Activated T-cell treated with anti-CD3 and anti-CD28 coated beads, Interleukin-2, amount 50 U/mL, for 24 hours (primary cell): Measurements from ENCODE around the gene OR51V1.

Experiments
- DNase-seq: peaks from one replicate; pipeline ENCODE4 v3.0.0-alpha.2; 2020
- H3K27ac Mint-ChIP-seq: 2 replicates; pipeline ENCODE4 v1.8.0; 2020; ENCODE audit warnings: mild to moderate bottlenecking, mixed read lengths
- H3K27me3 Mint-ChIP-seq: 2 replicates; pipeline ENCODE4 v1.8.0; 2020; ENCODE audit warnings: mixed read lengths
- H3K36me3 Mint-ChIP-seq: 2 replicates; pipeline ENCODE4 v1.8.0; 2020; ENCODE audit warnings: low read depth, mixed read lengths
- H3K4me1 Mint-ChIP-seq: 2 replicates; pipeline ENCODE4 v1.8.0; 2020; ENCODE audit warnings: low read depth, mixed read lengths
- H3K4me3 Mint-ChIP-seq: 2 replicates; pipeline ENCODE4 v1.8.0; 2020; ENCODE audit warnings: mild to moderate bottlenecking, moderate library complexity, mixed read lengths
- H3K9me3 Mint-ChIP-seq: 2 replicates; pipeline ENCODE4 v1.8.0; 2020; ENCODE audit warnings: mixed read lengths

Gene OR51V1

GRCh38 chr11:5224538-5225479, 24.3 kb upstream of the OR51V1 start:
- H3K36me3 Mint-ChIP-seq = no peaks in the 10 kb centered on the region
- H3K9me3 Mint-ChIP-seq = peaks cover 2% of the 10 kb centered on the region

GRCh38 chr11:5223686-5224085, 23.2 kb upstream of the OR51V1 start:
- Mint-ChIP-seq H3K27ac (no peak overlapping the region), H3K27me3 (peaks cover 2% of the 10 kb centered on the region), H3K4me1 (no peaks in the 10 kb centered on the region), H3K36me3 (no peaks in the 10 kb centered on the region), H3K9me3 (peaks cover 2% of the 10 kb centered on the region), H3K4me3 (no peak overlapping the region)
- no peak for DNase-seq

More at GRCh38 chr11:5224538-5225479, 24.3 kb upstream of the OR51V1 start:
- Mint-ChIP-seq H3K4me3 (no peak overlapping the region), H3K27ac (no peak overlapping the region), H3K27me3 (peaks cover 2% of the 10 kb centered on the region), H3K4me1 (no peaks in the 10 kb centered on the region)
- no peak for DNase-seq

- no peaks in the 10 kb centered on the region for H3K36me3 Mint-ChIP-seq
- no peak overlapping the region for H3K27ac Mint-ChIP-seq
- no peaks in the 10 kb centered on the region for H3K4me1 Mint-ChIP-seq
- no peak for DNase-seq
- no peak overlapping the region for H3K4me3 Mint-ChIP-seq
- H3K9me3 Mint-ChIP-seq = peaks cover 2% of the 10 kb centered on the region
- peaks cover 2% of the 10 kb centered on the region for H3K27me3 Mint-ChIP-seq
These were observed 22.7 kb upstream of the OR51V1 start for GRCh38 chr11:5223146-5223545.

GRCh38 chr11:5210376-5210885, 9.9 kb upstream of the OR51V1 start:
- H3K4me3 Mint-ChIP-seq = no peak overlapping the region
- no peaks in the 10 kb centered on the region for H3K9me3 Mint-ChIP-seq
- no peaks in the 10 kb centered on the region for H3K27me3 Mint-ChIP-seq
- H3K4me1 Mint-ChIP-seq = no peaks in the 10 kb centered on the region
- H3K36me3 Mint-ChIP-seq = no peaks in the 10 kb centered on the region
- no peak for DNase-seq
- no peak overlapping the region for H3K27ac Mint-ChIP-seq

- H3K4me3 Mint-ChIP-seq = no peak overlapping the region
- no peak for DNase-seq
- H3K27ac Mint-ChIP-seq = no peak overlapping the region
- no peaks in the 10 kb centered on the region for H3K4me1 Mint-ChIP-seq
- H3K36me3 Mint-ChIP-seq = no peaks in the 10 kb centered on the region
- H3K9me3 Mint-ChIP-seq = no peaks in the 10 kb centered on the region
- H3K27me3 Mint-ChIP-seq = peaks cover 1% of the 10 kb centered on the region
These were observed 4.3 kb upstream of the OR51V1 start for GRCh38 chr11:5204787-5205186.

GRCh38 chr11:5203366-5203765, 2.9 kb upstream of the OR51V1 start:
- no peak overlapping the region for H3K4me3 Mint-ChIP-seq
- H3K27me3 Mint-ChIP-seq = peaks cover 4% of the 10 kb centered on the region
- H3K36me3 Mint-ChIP-seq = no peaks in the 10 kb centered on the region
- H3K27ac Mint-ChIP-seq = no peak overlapping the region
- no peak for DNase-seq
- H3K9me3 Mint-ChIP-seq = no peaks in the 10 kb centered on the region
- H3K4me1 Mint-ChIP-seq = no peaks in the 10 kb centered on the region

- no peak for DNase-seq
- H3K4me3 Mint-ChIP-seq = no peak overlapping the region
- peaks cover 4% of the 10 kb centered on the region for H3K27me3 Mint-ChIP-seq
- H3K4me1 Mint-ChIP-seq = no peaks in the 10 kb centered on the region
- H3K36me3 Mint-ChIP-seq = no peaks in the 10 kb centered on the region
- H3K27ac Mint-ChIP-seq = no peak overlapping the region
- no peaks in the 10 kb centered on the region for H3K9me3 Mint-ChIP-seq
These were observed 2.2 kb downstream of the OR51V1 start for GRCh38 chr11:5198285-5198684.

GRCh38 chr11:5197536-5197935, 2.9 kb downstream of the OR51V1 start:
- H3K27ac Mint-ChIP-seq = no peak overlapping the region
- peaks cover 5% of the 10 kb centered on the region for H3K9me3 Mint-ChIP-seq
- no peaks in the 10 kb centered on the region for H3K36me3 Mint-ChIP-seq
- H3K27me3 Mint-ChIP-seq = peaks cover 4% of the 10 kb centered on the region
- H3K4me3 Mint-ChIP-seq = no peak overlapping the region
- DNase-seq = no peak
- H3K4me1 Mint-ChIP-seq = no peaks in the 10 kb centered on the region

GRCh38 chr11:5196731-5197130, 3.8 kb downstream of the OR51V1 start:
- H3K27ac Mint-ChIP-seq = no peak overlapping the region

GRCh38 chr11:5196067-5196466, 4.4 kb downstream of the OR51V1 start:
- peaks cover 4% of the 10 kb centered on the region for H3K27me3 Mint-ChIP-seq

More at GRCh38 chr11:5196731-5197130, 3.8 kb downstream of the OR51V1 start:
- H3K9me3 Mint-ChIP-seq = peaks cover 5% of the 10 kb centered on the region
- H3K4me3 Mint-ChIP-seq = no peak overlapping the region
- H3K27me3 Mint-ChIP-seq = peaks cover 4% of the 10 kb centered on the region
- no peak for DNase-seq
- H3K4me1 Mint-ChIP-seq = no peaks in the 10 kb centered on the region
- H3K36me3 Mint-ChIP-seq = no peaks in the 10 kb centered on the region

GRCh38 chr11:5192738-5193137, 7.7 kb downstream of the OR51V1 start:
- no peak overlapping the region for H3K27ac Mint-ChIP-seq
- DNase-seq = no peak
- peaks cover 16% of the 10 kb centered on the region for H3K9me3 Mint-ChIP-seq
- H3K27me3 Mint-ChIP-seq = no peaks in the 10 kb centered on the region
- H3K36me3 Mint-ChIP-seq = no peaks in the 10 kb centered on the region
- H3K4me1 Mint-ChIP-seq = no peaks in the 10 kb centered on the region
- no peak overlapping the region for H3K4me3 Mint-ChIP-seq

More at GRCh38 chr11:5196067-5196466, 4.4 kb downstream of the OR51V1 start:
- no peak for DNase-seq
- peaks cover 5% of the 10 kb centered on the region for H3K9me3 Mint-ChIP-seq
- no peaks in the 10 kb centered on the region for H3K4me1 Mint-ChIP-seq
- H3K27ac Mint-ChIP-seq = no peak overlapping the region
- no peak overlapping the region for H3K4me3 Mint-ChIP-seq
- H3K36me3 Mint-ChIP-seq = no peaks in the 10 kb centered on the region

GRCh38 chr11:5188201-5188600, 12.3 kb downstream of the OR51V1 start:
- Mint-ChIP-seq H3K36me3 (no peaks in the 10 kb centered on the region), H3K9me3 (peaks cover 15% of the 10 kb centered on the region), H3K27ac (no peak overlapping the region), H3K4me1 (no peaks in the 10 kb centered on the region), H3K27me3 (peaks cover 2% of the 10 kb centered on the region), H3K4me3 (no peak overlapping the region)
- DNase-seq = no peak

GRCh38 chr11:5178046-5178837, 22.2 kb downstream of the OR51V1 start:
- no peak for DNase-seq
- H3K36me3 Mint-ChIP-seq = no peaks in the 10 kb centered on the region
- H3K9me3 Mint-ChIP-seq = no peaks in the 10 kb centered on the region
- no peaks in the 10 kb centered on the region for H3K4me1 Mint-ChIP-seq
- peaks cover 2% of the 10 kb centered on the region for H3K27me3 Mint-ChIP-seq
- no peak overlapping the region for H3K4me3 Mint-ChIP-seq
- no peak overlapping the region for H3K27ac Mint-ChIP-seq

- Mint-ChIP-seq H3K9me3 (no peaks in the 10 kb centered on the region), H3K4me1 (no peaks in the 10 kb centered on the region), H3K36me3 (no peaks in the 10 kb centered on the region), H3K27ac (no peak overlapping the region), H3K27me3 (no peaks in the 10 kb centered on the region), H3K4me3 (no peak overlapping the region)
- no peak for DNase-seq
These were observed 25.5 kb downstream of the OR51V1 start for GRCh38 chr11:5174934-5175333.

GRCh38 chr11:5171856-5172255, 28.6 kb downstream of the OR51V1 start:
- no peaks in the 10 kb centered on the region for H3K27me3 Mint-ChIP-seq

More at GRCh38 chr11:5171856-5172255, 28.6 kb downstream of the OR51V1 start:
- H3K36me3 Mint-ChIP-seq = no peaks in the 10 kb centered on the region
- H3K4me1 Mint-ChIP-seq = no peaks in the 10 kb centered on the region
- H3K9me3 Mint-ChIP-seq = no peaks in the 10 kb centered on the region
- no peak overlapping the region for H3K27ac Mint-ChIP-seq
- H3K4me3 Mint-ChIP-seq = no peak overlapping the region
- DNase-seq = no peak
